HG03139 (cell line): Measurements from ENCODE around the gene PTPN23.
"Not testable (repeated sequence)": the region's sequence is repeated elsewhere in the genome, so short reads cannot be mapped to it uniquely, and the experiment has no call there.

ENCODE experiments used
- ATAC-seq: cut with Tn5 transposase; IDR thresholded peaks from one replicate; pipeline ENCODE4 v1.9.1; 2021; ENCODE audit not compliant: unreplicated experiment

PTPN23 gene

DNA sequence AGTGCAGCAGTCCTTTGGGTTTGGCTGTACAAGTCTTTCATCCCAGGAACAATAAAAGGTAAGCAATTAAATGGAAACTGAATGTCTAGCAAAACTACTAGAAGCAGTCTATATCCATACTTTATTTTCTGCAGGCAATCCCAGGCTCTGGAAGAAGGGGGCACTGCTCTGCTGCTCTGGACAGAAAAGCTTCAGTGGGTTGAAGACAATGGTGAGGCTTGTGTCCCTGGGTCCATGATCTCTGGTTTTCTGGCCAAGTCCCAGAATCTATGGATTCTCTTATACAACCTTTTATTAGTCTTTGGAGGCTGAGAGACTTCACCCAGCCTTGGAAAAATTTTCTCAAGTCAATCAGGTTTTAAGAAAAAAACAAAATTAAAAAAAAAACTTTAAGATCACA is 59.3 kb downstream of the PTPN23 start:
- no peak for ATAC-seq

DNA sequence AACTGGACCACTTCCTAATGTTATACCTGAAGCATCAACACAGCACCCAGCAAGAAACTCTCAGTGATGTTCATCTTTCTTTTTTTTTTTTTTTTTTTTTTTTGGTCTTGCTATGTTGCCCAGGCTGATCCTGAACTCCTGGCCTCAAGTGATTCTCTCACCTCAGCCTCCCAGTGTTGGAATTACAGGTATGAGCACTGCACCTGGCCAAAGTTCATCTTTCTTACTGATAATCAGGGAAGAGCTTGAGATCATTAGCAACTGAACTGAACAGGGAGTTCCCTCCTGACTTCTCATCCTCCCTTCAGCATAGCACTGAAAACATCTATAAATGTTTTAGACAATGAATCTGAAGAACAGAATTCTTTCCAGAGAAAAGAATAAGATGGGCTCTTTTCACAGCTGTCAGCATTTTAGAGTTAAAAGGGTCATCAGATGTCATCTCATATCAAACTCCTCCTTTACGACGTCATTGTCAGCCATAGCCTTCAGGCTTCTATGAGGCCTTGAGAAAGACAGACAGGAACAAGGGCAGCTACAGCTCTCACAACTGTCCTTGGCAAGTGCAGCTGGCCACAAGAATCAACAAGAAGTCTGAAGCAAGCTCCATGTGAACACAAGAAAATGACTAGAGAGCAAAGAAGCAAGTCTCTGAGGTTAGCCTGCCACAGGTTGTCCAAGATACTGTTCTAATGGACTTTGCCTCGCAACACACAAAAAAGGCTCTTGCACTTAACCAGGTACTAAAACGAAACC is 61.2 kb downstream of the PTPN23 start:
- no peak for ATAC-seq

DNA sequence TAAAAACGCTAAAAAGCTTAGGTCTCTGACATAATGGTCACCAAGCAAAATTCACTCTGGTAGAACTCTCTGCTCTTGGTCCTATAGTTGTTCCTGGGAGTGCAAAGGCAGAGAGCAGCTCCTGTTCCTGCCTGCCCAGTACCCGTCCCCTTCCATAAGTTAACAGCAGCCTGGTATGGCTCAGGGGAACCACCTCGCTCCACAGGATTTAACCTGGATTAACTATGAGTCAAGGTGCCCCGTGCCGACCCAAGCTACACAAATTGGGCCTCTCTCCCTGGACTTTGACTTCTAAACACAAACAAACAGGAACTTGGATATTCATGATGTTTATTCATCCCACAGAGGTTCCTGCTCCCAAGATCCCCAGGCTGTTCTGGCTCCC is 62.8 kb downstream of the PTPN23 start:
- ATAC-seq: no peak

DNA sequence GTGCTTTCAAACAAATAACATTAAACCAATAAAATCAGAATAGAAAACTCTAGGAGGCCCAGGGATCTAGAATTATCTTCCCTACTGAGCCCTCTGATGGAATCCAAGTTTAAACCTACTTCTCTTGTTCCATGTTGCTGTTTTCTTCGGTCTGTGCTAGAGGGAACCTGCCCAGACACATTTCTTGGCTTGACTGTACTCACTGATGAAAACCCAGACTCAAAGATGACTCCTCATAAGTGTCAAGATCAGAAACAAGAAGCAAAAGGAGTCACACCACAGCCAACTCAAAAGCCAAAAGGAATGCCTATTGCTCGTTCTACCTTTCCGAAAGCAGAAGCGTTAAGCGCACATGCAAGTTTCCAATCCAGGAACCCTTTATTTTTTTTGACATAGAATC is 63.3 kb downstream of the PTPN23 start:
- ATAC-seq: no peak

DNA sequence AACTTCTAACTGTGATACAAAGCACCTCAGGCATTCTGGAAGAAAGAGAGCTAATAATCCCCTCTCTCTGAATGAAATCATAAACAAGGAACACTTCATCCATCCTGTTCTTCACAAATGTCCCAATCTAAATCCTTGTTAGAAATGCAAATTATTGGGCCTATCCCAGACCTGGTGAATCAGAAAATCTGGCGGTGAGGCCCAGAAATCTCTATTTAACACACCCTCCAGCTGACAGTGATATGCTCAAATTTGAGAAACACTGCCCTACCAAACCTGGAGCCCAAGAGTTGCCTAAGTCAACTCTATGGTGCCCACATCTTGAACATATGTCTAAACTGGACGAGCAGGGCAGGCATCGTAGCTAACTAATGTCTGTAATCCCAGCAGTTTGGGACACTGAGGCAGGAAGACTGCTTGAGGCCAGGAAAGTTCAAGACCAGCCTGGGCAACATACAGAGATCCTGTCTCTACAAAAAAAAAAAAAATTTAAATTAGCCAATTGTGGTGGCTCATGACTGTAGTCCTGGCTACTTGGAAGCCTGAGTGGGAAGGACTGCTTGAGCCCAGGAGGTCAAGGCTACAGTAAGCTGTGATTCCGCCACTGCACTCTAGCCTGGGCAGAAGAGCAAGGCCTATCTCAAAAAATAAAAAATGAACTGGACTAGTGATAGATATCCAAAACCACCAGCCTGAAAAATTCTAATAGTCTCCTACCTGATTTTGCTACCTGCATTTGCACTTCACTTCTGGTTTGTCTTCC is 71.8 kb downstream of the PTPN23 start:
- ATAC-seq: no peak

DNA sequence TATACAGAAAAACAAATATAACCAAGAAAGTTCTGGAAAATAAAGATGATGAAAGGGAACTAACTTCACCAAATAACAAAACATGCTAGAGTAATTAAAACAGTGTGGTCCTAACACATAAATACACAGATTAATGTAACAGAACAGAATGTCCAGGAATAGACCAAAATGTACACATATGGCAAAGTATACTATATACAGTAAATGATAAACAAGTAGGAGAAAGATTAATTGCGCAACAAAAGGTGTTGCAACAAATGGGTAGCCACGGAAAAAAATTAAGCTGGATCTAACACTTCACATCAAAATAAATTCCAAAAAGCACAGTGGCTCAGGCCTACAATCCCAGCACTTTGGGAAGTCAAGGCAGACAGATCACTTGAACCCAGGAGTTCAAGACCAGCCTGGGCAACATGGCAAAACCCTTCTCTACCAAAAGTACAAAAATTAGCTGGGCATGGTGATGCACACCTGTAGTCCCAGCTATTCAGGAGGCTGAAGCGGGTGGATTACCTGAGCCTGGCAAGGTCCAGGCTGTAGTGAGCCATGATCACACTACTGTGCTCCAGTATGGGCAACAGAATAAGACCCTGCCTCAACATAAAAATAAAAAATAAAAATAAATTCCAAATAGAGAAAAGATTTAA is 75.1 kb downstream of the PTPN23 start:
- ATAC-seq: no peak

DNA sequence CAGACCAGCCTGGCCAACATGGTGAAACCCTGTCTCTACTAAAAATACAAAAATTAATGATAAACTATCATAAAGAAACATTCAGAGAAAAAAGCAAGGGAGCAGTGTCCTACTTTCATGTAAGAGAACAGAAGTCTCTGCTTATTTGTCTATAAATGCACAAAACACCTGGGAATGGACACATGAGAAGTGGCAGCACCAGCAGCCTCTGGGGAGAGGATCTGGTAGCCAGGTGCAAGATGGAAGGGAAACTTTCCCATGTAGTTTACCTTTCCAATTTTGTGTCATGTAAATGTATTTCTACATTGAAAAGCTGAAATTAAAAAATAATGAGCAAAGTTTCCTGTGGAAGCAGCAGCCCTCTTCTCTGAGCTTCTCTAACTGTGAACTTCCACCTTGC is 76.2 kb downstream of the PTPN23 start:
- ATAC-seq: no peak

DNA sequence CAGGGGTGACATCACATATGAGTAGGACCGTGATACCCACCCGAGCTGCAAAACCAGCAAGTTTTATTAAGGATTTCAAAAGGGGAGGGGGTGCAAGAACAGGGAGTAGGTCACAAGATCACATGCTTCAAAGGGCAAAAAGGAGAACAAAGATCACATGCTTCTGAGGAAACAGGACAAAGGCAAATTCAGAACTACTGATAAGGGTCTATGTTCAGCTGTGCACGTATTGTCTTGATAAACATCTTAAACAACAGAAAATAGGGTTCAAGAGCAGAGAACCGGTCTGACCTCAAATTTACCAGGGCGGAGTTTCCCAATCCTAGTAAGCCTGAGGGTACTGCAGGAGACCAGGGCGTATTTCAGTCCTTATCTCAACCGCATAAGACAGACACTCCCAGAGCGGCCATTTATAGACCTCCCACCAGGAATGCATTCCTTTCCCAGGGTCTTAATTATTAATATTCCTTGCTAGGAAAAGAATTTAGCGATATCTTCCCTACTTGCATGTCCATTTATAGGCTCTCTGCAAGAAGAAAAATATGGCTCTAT is 78.8 kb downstream of the PTPN23 start:
- ATAC-seq: not testable (repeated sequence)
